ENCODE data around the gene DNAH11. TPM values are rescaled to one million over a fixed set of nuclear protein-coding genes. Genes with fewer than 3 reads are reported as not detected.

The DNAH11 gene
- total and polyA plus RNA-seq, 2 of the 13 experiments (the other 11 are each of a cell fraction or from before 2014, with no cell fraction given): not detected

DNA sequence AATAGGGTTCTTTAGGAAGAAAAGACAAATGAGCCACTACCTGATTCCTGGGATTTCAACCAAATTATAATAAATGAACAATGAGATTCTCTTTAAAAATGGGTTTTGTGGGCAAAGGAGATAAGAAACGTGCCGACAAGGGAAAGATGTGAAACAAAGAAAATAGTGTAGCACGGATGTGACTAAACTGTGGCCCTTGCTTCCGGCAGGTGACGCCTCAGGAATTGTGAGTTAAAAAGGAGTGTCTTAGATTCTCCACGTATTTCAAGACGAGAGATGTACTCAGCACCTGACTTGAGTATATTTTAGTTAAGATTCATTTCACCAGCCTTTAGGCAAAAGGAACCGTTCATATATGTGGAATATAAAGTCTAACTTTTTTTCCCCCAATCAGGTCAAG, 75.9 kb downstream of the DNAH11 start:
- FAIRE-seq (no peak), ATAC-seq (no peak), DNase-seq (ENCODE audit: low spot score) (no peak)
- no peaks in the 10 kb centered on the region for H3K79me2 ChIP-seq (ENCODE audit: insufficient read depth, low read length)
- no peak overlapping the region for H3K4me3 ChIP-seq (replicated peaks in 1 of 3; ENCODE audit: insufficient read depth in 1 of 3, low read depth in 2 of 3, low read length in 3 of 3)
- CTCF ChIA-PET (ENCODE audit: low intra/inter-chr PET ratio, low total read pairs): no interaction called here
- no peak overlapping the region for H3K4me2 ChIP-seq (ENCODE audit: low read depth, low read length)
- no peak overlapping the region for H2AFZ ChIP-seq (ENCODE audit: low read length)
- no peak overlapping the region for H3K27ac ChIP-seq (ENCODE audit: extremely low read length, insufficient read depth, low read length)
- POLR2A ChIA-PET: no interaction called here
- H3K4me1 ChIP-seq (ENCODE audit: insufficient read depth, low read length): peaks cover 12% of the 10 kb centered on the region
- in situ Hi-C loops (cut with HindIII; ENCODE audit: extremely low pct_ligation_motif_present, low pct_unique_long_range_greater_than_20kb) (no loop called here), intact Hi-C loops (cut with micrococcal nuclease; ENCODE audit: unreplicated experiment) (no loop called here)
- H3K27me3 ChIP-seq (ENCODE audit: control insufficient read depth in 1 of 2, insufficient read depth in 2 of 2, low read length in 2 of 2): no peaks in the 10 kb centered on the region
- H3K36me3 ChIP-seq (replicated peaks in 1 of 2; ENCODE audit: control insufficient read depth in 1 of 2, insufficient read depth in 2 of 2, low read length in 2 of 2): no peaks in the 10 kb centered on the region
- whole genome bisulfite sequencing (ENCODE audit: low lambda C conversion rate): 27% methylated on average over 8 of the region's 8 CpGs
- no peaks in the 10 kb centered on the region for H4K20me1 ChIP-seq (ENCODE audit: insufficient read depth, low read length)
- BruUV-seq (replicated peaks): no TSS peak
- no peak for TF ChIP-seq SKI (IDR thresholded peaks at IDR 0.05; ENCODE audit: partially characterized antibody)
- H3K9ac ChIP-seq (ENCODE audit: insufficient read depth, low read depth, low read length): no peak overlapping the region
- H3K9me3 ChIP-seq (ENCODE audit: low read length): no peaks in the 10 kb centered on the region

DNA sequence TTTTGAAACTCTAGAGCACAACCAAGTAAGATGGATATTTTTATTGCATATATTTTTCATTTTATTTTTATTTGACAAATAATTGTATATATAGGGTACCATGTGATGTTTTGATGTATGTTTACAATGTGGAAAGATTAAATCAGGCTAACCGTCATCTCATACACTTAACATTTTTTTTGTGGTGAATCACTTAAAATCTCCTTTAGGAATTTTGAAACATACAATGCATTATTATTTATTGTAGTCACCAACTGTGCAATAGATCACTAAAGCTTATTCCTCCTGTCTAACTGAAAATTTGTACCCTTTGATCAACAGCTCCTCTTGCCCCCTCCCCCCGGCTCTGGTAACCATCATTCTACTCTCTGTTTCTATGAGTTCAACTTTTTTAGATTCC, 77.2 kb downstream of the DNAH11 start:
- intact Hi-C loops (cut with micrococcal nuclease; ENCODE audit: unreplicated experiment) (no loop called here), in situ Hi-C loops (cut with HindIII; ENCODE audit: extremely low pct_ligation_motif_present, low pct_unique_long_range_greater_than_20kb) (no loop called here)
- Histone ChIP-seq H3K36me3 (replicated peaks in 1 of 2; ENCODE audit: control insufficient read depth in 1 of 2, insufficient read depth in 2 of 2, low read length in 2 of 2) (no peaks in the 10 kb centered on the region), H3K9me3 (ENCODE audit: low read length) (no peaks in the 10 kb centered on the region), H3K27me3 (ENCODE audit: control insufficient read depth in 1 of 2, insufficient read depth in 2 of 2, low read length in 2 of 2) (no peaks in the 10 kb centered on the region), H2AFZ (ENCODE audit: low read length) (no peak overlapping the region), H4K20me1 (ENCODE audit: insufficient read depth, low read length) (no peaks in the 10 kb centered on the region), H3K4me2 (ENCODE audit: low read depth, low read length) (no peak overlapping the region), H3K9ac (ENCODE audit: insufficient read depth, low read depth, low read length) (no peak overlapping the region), H3K4me1 (ENCODE audit: insufficient read depth, low read length) (peaks cover 12% of the 10 kb centered on the region), H3K27ac (ENCODE audit: extremely low read length, insufficient read depth, low read length) (no peak overlapping the region), H3K4me3 (replicated peaks in 1 of 3; ENCODE audit: insufficient read depth in 1 of 3, low read depth in 2 of 3, low read length in 3 of 3) (no peak overlapping the region), H3K79me2 (ENCODE audit: insufficient read depth, low read length) (no peaks in the 10 kb centered on the region)
- ATAC-seq (no peak), DNase-seq (ENCODE audit: low spot score) (no peak), FAIRE-seq (no peak)
- POLR2A ChIA-PET: no interaction called here
- WGBS (ENCODE audit: low lambda C conversion rate): 58% methylated on average over 2 of the region's 2 CpGs
- no TSS peak for BruUV-seq (replicated peaks)
- CTCF ChIA-PET (ENCODE audit: low intra/inter-chr PET ratio, low total read pairs): no interaction called here
- TF ChIP-seq, protein P1, sequence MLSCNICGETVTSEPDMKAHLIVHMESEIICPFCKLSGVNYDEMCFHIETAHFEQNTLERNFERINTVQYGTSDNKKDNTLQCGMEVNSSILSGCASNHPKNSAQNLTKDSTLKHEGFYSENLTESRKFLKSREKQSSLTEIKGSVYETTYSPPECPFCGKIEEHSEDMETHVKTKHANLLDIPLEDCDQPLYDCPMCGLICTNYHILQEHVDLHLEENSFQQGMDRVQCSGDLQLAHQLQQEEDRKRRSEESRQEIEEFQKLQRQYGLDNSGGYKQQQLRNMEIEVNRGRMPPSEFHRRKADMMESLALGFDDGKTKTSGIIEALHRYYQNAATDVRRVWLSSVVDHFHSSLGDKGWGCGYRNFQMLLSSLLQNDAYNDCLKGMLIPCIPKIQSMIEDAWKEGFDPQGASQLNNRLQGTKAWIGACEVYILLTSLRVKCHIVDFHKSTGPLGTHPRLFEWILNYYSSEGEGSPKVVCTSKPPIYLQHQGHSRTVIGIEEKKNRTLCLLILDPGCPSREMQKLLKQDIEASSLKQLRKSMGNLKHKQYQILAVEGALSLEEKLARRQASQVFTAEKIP (CRISPR knock-in tag; IDR thresholded peaks at IDR 0.05; ENCODE audit: borderline replicate concordance): no peak
- no peak for TF ChIP-seq ZNF432 (CRISPR knock-in tag; IDR thresholded peaks at IDR 0.05; ENCODE audit: borderline replicate concordance)
- no peak for TF ChIP-seq MEF2D (CRISPR knock-in tag; IDR thresholded peaks at IDR 0.05)
- TF ChIP-seq RFX1 (IDR thresholded peaks at IDR 0.05): no peak
- TF ChIP-seq, protein P2, sequence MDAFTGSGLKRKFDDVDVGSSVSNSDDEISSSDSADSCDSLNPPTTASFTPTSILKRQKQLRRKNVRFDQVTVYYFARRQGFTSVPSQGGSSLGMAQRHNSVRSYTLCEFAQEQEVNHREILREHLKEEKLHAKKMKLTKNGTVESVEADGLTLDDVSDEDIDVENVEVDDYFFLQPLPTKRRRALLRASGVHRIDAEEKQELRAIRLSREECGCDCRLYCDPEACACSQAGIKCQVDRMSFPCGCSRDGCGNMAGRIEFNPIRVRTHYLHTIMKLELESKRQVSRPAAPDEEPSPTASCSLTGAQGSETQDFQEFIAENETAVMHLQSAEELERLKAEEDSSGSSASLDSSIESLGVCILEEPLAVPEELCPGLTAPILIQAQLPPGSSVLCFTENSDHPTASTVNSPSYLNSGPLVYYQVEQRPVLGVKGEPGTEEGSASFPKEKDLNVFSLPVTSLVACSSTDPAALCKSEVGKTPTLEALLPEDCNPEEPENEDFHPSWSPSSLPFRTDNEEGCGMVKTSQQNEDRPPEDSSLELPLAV (CRISPR knock-in tag; conservative IDR thresholded peaks at IDR 0.05; ENCODE audit: low read depth): no peak
- TF ChIP-seq SSRP1 (CRISPR knock-in tag; IDR thresholded peaks at IDR 0.05): no peak
- TF ChIP-seq EP300 (IDR thresholded peaks at IDR 0.05; ENCODE audit: low read depth in 2 of 2, low read length in 2 of 2): no peak
- no peak for TF ChIP-seq EP300 (CRISPR knock-in tag; IDR thresholded peaks at IDR 0.05; ENCODE audit: borderline replicate concordance)
- no peak for TF ChIP-seq CCAR2 (optimal IDR thresholded peaks at IDR 0.05; ENCODE audit: low read depth, low read length)
- no peak for TF ChIP-seq FIP1L1 (IDR thresholded peaks at IDR 0.05; ENCODE audit: borderline replicate concordance, insufficient read depth, low read depth, low read length)
- TF ChIP-seq JARID2 (CRISPR knock-in tag; IDR thresholded peaks at IDR 0.05; ENCODE audit: insufficient replicate concordance): no peak
- no peak for TF ChIP-seq POLR2A (IDR thresholded peaks at IDR 0.05; ENCODE audit: insufficient read depth in 1 of 2, low read depth in 2 of 2, low read length in 2 of 2)
- no peak for TF ChIP-seq HES4 (CRISPR knock-in tag; IDR thresholded peaks at IDR 0.05; ENCODE audit: borderline replicate concordance)

Measured in HepG2 (cell line).